Measurements from ENCODE around the gene RSPO3.

The RSPO3 gene

GRCh38 chr6:127114214-127114760, 4.2 kb upstream of the RSPO3 start:
- DNase-seq (ENCODE audit: low spot score), result no peak

- no peak for DNase-seq (ENCODE audit: low spot score)
Measured at GRCh38 chr6:127115084-127115655, 3.3 kb upstream of the RSPO3 start.

- no peak for DNase-seq (ENCODE audit: low spot score)
Measured at GRCh38 chr6:127115746-127116145, 2.7 kb upstream of the RSPO3 start.

GRCh38 chr6:127117979-127118297, 533 bp upstream of the RSPO3 start:
- no peak for DNase-seq (ENCODE audit: low spot score)

- DNase-seq (ENCODE audit: low spot score), result no peak
Measured at GRCh38 chr6:127119102-127120022, 891 bp downstream of the RSPO3 start.

- DNase-seq (ENCODE audit: low spot score), result no peak
Measured at GRCh38 chr6:127120023-127120786, 1.7 kb downstream of the RSPO3 start.

- DNase-seq (ENCODE audit: low spot score), result peak; percentile 70
Measured at GRCh38 chr6:127120787-127121636, 2.5 kb downstream of the RSPO3 start.

GRCh38 chr6:127121637-127121960, 3.1 kb downstream of the RSPO3 start:
- no peak for DNase-seq (ENCODE audit: low spot score)

- no peak for DNase-seq (ENCODE audit: low spot score)
Measured at GRCh38 chr6:127124172-127124571, 5.7 kb downstream of the RSPO3 start.

- DNase-seq (ENCODE audit: low spot score), result no peak
Measured at GRCh38 chr6:127124680-127125079, 6.2 kb downstream of the RSPO3 start.

GRCh38 chr6:127128066-127128465, 9.6 kb downstream of the RSPO3 start:
- no peak for DNase-seq (ENCODE audit: low spot score)

- DNase-seq (ENCODE audit: low spot score), result no peak
Measured at GRCh38 chr6:127129251-127129650, 10.8 kb downstream of the RSPO3 start.

- no peak for DNase-seq (ENCODE audit: low spot score)
Measured at GRCh38 chr6:127131275-127131674, 12.8 kb downstream of the RSPO3 start.

GRCh38 chr6:127131772-127132376, 13.4 kb downstream of the RSPO3 start:
- DNase-seq (ENCODE audit: low spot score), result no peak

- DNase-seq (ENCODE audit: low spot score), result no peak
Measured at GRCh38 chr6:127134136-127134535, 15.7 kb downstream of the RSPO3 start.

GRCh38 chr6:127136786-127137185, 18.3 kb downstream of the RSPO3 start:
- DNase-seq (ENCODE audit: low spot score), result no peak

- DNase-seq (ENCODE audit: low spot score), result peak; percentile 14
Measured at GRCh38 chr6:127146932-127147331, 28.5 kb downstream of the RSPO3 start.

- DNase-seq (ENCODE audit: low spot score), result no peak
Measured at GRCh38 chr6:127147534-127147933, 29.1 kb downstream of the RSPO3 start.

- DNase-seq (ENCODE audit: low spot score), result no peak
Measured at GRCh38 chr6:127148511-127148910, 30.0 kb downstream of the RSPO3 start.

- no peak for DNase-seq (ENCODE audit: low spot score)
Measured at GRCh38 chr6:127154509-127154908, 36.0 kb downstream of the RSPO3 start.

GRCh38 chr6:127160484-127160883, 42.0 kb downstream of the RSPO3 start:
- DNase-seq (ENCODE audit: low spot score), result no peak
